Breast epithelium (tissue), 3 donors: Measurements from ENCODE around the gene DDR1.

Experiments used
- CTCF ChIP-seq, 3 donors: fragments of 450-650 bp; IDR thresholded peaks; one replicate each; pipeline ENCODE4 v1.5.1; 2016 to 2017; ENCODE audit warnings: antibody characterized with exemption in 3 of 3, mild to moderate bottlenecking in 3 of 3, moderate library complexity in 3 of 3
- POLR2A ChIP-seq: fragments of 450-650 bp; IDR thresholded peaks from one replicate; pipeline ENCODE4 v1.6.1; 2016; ENCODE audit warnings: antibody characterized with exemption, mild to moderate bottlenecking, moderate library complexity

GRCh38 chr6:30889496-30889885, 5.2 kb downstream of the DDR1 start:
- TF ChIP-seq CTCF (IDR thresholded peaks at IDR 0.05) (no peak), POLR2A (no peak)
